PFSK-1 (cell line): ENCODE measurements around the gene E2F1.

Experiments used
- FOXP2 ChIP-seq: optimal IDR thresholded peaks from 2 replicates; pipeline ENCODE3; 2011; ENCODE audit warnings: borderline replicate concordance, control low read depth, inconsistent platforms; ENCODE audit not compliant: insufficient read depth; ENCODE audit errors: extremely low read length, extremely low read depth
- POLR2AphosphoS5 ChIP-seq: IDR thresholded peaks from 2 replicates; pipeline ENCODE4 v1.6.1; 2012; ENCODE audit warnings: low read depth, mild to moderate bottlenecking, control low read depth, low read length, moderate library complexity
- SIN3A ChIP-seq: IDR thresholded peaks from 2 replicates; pipeline ENCODE4 v1.6.1; 2012; ENCODE audit warnings: mild to moderate bottlenecking, low read length, moderate library complexity, borderline replicate concordance; ENCODE audit not compliant: insufficient read depth
- TAF1 ChIP-seq: IDR thresholded peaks from 2 replicates; pipeline ENCODE4 v1.6.1; 2012; ENCODE audit warnings: low read length, control low read depth, borderline replicate concordance; ENCODE audit not compliant: insufficient read depth
- TF ChIP-seq, protein P1 (sequence below), 2 experiments: IDR thresholded peaks; 2 replicates each; pipeline versions ENCODE4 v1.6.1 to v1.8.0; 2011 to 2012; ENCODE audit warnings: low read depth in 2 of 2, low read length in 2 of 2, control low read depth in 1 of 2, inconsistent platforms in 1 of 2, mild to moderate bottlenecking in 1 of 2, moderate library complexity in 1 of 2; ENCODE audit not compliant: insufficient read depth in 1 of 2

DNA sequence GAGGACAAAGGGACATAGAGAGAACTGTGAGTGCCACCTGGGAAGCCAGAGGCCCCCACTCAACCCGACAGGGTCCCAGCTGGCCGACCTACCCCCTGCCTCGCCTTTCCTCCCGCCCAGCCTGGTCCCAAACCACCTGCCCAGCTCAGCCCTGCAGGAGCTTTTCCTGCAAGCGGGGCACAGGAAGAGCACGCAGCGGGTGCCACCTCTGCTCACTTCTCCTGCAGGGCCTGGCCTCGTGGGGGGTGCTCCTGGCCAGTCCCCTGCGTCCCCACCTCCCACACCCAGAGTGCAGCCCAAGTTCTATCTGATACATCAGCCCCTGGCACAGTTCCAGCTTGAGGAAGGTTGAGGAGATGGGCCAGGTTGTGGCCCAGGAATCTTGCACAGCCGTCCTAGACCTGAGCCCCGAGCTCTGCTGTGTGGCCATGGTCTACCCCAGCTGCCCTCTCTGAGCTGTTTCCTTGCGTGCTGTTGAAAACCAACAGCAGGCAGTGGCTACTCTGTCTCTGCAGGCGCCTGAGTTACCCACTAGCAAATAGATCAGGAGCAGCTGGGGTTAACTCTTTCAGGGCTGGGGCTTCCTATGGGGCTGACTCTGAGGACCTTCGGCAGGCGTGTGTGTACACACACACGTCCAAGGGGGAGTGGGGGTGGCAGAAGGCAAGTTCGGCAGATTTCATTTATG is 13.6 kb downstream of the E2F1 start:
- TF ChIP-seq, protein P1, sequence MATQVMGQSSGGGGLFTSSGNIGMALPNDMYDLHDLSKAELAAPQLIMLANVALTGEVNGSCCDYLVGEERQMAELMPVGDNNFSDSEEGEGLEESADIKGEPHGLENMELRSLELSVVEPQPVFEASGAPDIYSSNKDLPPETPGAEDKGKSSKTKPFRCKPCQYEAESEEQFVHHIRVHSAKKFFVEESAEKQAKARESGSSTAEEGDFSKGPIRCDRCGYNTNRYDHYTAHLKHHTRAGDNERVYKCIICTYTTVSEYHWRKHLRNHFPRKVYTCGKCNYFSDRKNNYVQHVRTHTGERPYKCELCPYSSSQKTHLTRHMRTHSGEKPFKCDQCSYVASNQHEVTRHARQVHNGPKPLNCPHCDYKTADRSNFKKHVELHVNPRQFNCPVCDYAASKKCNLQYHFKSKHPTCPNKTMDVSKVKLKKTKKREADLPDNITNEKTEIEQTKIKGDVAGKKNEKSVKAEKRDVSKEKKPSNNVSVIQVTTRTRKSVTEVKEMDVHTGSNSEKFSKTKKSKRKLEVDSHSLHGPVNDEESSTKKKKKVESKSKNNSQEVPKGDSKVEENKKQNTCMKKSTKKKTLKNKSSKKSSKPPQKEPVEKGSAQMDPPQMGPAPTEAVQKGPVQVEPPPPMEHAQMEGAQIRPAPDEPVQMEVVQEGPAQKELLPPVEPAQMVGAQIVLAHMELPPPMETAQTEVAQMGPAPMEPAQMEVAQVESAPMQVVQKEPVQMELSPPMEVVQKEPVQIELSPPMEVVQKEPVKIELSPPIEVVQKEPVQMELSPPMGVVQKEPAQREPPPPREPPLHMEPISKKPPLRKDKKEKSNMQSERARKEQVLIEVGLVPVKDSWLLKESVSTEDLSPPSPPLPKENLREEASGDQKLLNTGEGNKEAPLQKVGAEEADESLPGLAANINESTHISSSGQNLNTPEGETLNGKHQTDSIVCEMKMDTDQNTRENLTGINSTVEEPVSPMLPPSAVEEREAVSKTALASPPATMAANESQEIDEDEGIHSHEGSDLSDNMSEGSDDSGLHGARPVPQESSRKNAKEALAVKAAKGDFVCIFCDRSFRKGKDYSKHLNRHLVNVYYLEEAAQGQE (IDR thresholded peaks at IDR 0.05; ENCODE audit: insufficient read depth in 1 of 2, low read depth in 2 of 2, low read length in 2 of 2): no peak
- TF ChIP-seq SIN3A (no peak), TAF1 (no peak), POLR2AphosphoS5 (no peak), FOXP2 (no peak)
